H9 (cell line): ENCODE measurements around the gene TPRX1. TPM values are rescaled to one million over a fixed set of nuclear protein-coding genes. Genes with fewer than 3 reads are reported as not detected.
A peak's percentile ranks its signal among the peaks of the same experiment; 100 is the strongest.

Source experiments
- DNase-seq: peaks from one replicate; pipeline ENCODE4 v3.0.0-alpha.2; 2017
- H2AFZ ChIP-seq: one replicate; pipeline ENCODE4 v1.6.1; 2013; ENCODE audit warnings: mild to moderate bottlenecking, low read length, control low read depth, moderate library complexity
- H2AK5ac ChIP-seq: 2 replicates; pipeline ENCODE4 v1.6.1; 2013; ENCODE audit warnings: low read length, control low read depth, mixed read lengths; ENCODE audit not compliant: insufficient read length
- H2BK120ac ChIP-seq: one replicate; pipeline ENCODE4 v1.6.1; 2013; ENCODE audit warnings: low read depth, mild to moderate bottlenecking, low read length, control low read depth, inconsistent platforms; ENCODE audit not compliant: poor library complexity, severe bottlenecking
- H2BK12ac ChIP-seq: 2 replicates; pipeline ENCODE4 v1.6.1; 2013; ENCODE audit warnings: low read length, control low read depth, mixed read lengths, low read depth; ENCODE audit not compliant: insufficient read length
- H2BK15ac ChIP-seq: 2 replicates; pipeline ENCODE4 v1.6.1; 2013; ENCODE audit warnings: low read depth, low read length, control low read depth
- H2BK20ac ChIP-seq: one replicate; pipeline ENCODE4 v1.6.1; 2013; ENCODE audit warnings: low read depth, mild to moderate bottlenecking, low read length, control low read depth, inconsistent platforms; ENCODE audit not compliant: poor library complexity, severe bottlenecking
- H2BK5ac ChIP-seq: 2 replicates; pipeline ENCODE4 v1.6.1; 2013; ENCODE audit warnings: low read length, control low read depth, mixed read lengths; ENCODE audit not compliant: insufficient read length
- H3K14ac ChIP-seq: 2 replicates; pipeline ENCODE4 v1.6.1; 2013; ENCODE audit warnings: low read length, control low read depth; ENCODE audit not compliant: insufficient read depth
- H3K18ac ChIP-seq: 2 replicates; pipeline ENCODE4 v1.6.1; 2013; ENCODE audit warnings: low read depth, mild to moderate bottlenecking, mixed read lengths, low read length, control low read depth; ENCODE audit not compliant: insufficient read length
- H3K23ac ChIP-seq: 2 replicates; pipeline ENCODE4 v1.6.1; 2013; ENCODE audit warnings: low read length, control low read depth, mixed read lengths, low read depth; ENCODE audit not compliant: insufficient read length
- H3K23me2 ChIP-seq: 2 replicates; pipeline ENCODE4 v1.6.1; 2013; ENCODE audit warnings: low read depth, mild to moderate bottlenecking, mixed read lengths, low read length, control low read depth; ENCODE audit not compliant: insufficient read length, poor library complexity, severe bottlenecking
- H3K27ac ChIP-seq: 2 replicates; pipeline ENCODE4 v1.5.1; 2013; ENCODE audit warnings: low read length, control low read depth, mixed read lengths, low read depth; ENCODE audit not compliant: insufficient read length
- H3K27me3 ChIP-seq: 2 replicates; pipeline ENCODE4 v1.6.1; 2013; ENCODE audit warnings: low read length, control low read depth, inconsistent platforms; ENCODE audit not compliant: insufficient read depth
- H3K4ac ChIP-seq: 2 replicates; pipeline ENCODE4 v1.6.1; 2013; ENCODE audit warnings: low read depth, mild to moderate bottlenecking, control low read depth, inconsistent platforms, low read length, moderate library complexity
- H3K4me1 ChIP-seq: 2 replicates; pipeline ENCODE4 v1.6.1; 2013; ENCODE audit warnings: low read length, control low read depth, inconsistent platforms; ENCODE audit not compliant: insufficient read depth
- H3K4me2 ChIP-seq: 2 replicates; pipeline ENCODE4 v1.6.1; 2013; ENCODE audit warnings: low read length, control low read depth, mixed read lengths; ENCODE audit not compliant: insufficient read length, insufficient read depth
- H3K56ac ChIP-seq: 2 replicates; pipeline ENCODE4 v1.6.1; 2013; ENCODE audit warnings: low read depth, mild to moderate bottlenecking, mixed read lengths, low read length, control low read depth; ENCODE audit not compliant: insufficient read length
- H3K79me1 ChIP-seq: 2 replicates; pipeline ENCODE4 v1.6.1; 2013; ENCODE audit warnings: low read depth, mild to moderate bottlenecking, moderate library complexity, low read length, control low read depth, inconsistent platforms; ENCODE audit not compliant: insufficient read depth, poor library complexity, severe bottlenecking
- H3K79me2 ChIP-seq: 2 replicates; pipeline ENCODE4 v1.6.1; 2013; ENCODE audit warnings: low read length, control low read depth, inconsistent platforms; ENCODE audit not compliant: insufficient read depth
- H3K9ac ChIP-seq: 2 replicates; pipeline ENCODE4 v1.6.1; 2013; ENCODE audit warnings: low read length, control low read depth, mixed read lengths; ENCODE audit not compliant: insufficient read length; ENCODE audit errors: extremely low read depth
- H3K9me3 ChIP-seq: one replicate; pipeline ENCODE4 v1.6.1; 2013; ENCODE audit warnings: low read depth, low read length, inconsistent platforms; ENCODE audit not compliant: control insufficient read depth
- H3T11ph ChIP-seq: one replicate; pipeline ENCODE4 v1.6.1; 2013; ENCODE audit warnings: mild to moderate bottlenecking, low read length, control low read depth, inconsistent platforms
- H4K20me1 ChIP-seq: one replicate; pipeline ENCODE4 v1.6.1; 2013; ENCODE audit not compliant: control insufficient read depth, insufficient read length, insufficient read depth
- H4K5ac ChIP-seq: 2 replicates; pipeline ENCODE4 v1.6.1; 2013; ENCODE audit warnings: low read depth, mild to moderate bottlenecking, mixed read lengths, low read length, control low read depth; ENCODE audit not compliant: insufficient read length
- H4K8ac ChIP-seq: replicated peaks from 2 replicates; pipeline ENCODE4 v1.6.1; 2013; ENCODE audit warnings: low read length, control low read depth, mixed read lengths, low read depth; ENCODE audit not compliant: insufficient read length
- H4K91ac ChIP-seq: 2 replicates; pipeline ENCODE4 v1.6.1; 2013; ENCODE audit warnings: low read depth, mild to moderate bottlenecking, moderate library complexity, mixed read lengths, low read length, control low read depth; ENCODE audit not compliant: insufficient read length
- H3K27ac Mint-ChIP-seq, 3 experiments: 2 replicates in 2 of 3; 3 replicates in 1 of 3; pipeline ENCODE4 v1.8.0; 2020 to 2021; ENCODE audit warnings: mixed read lengths in 3 of 3, mild to moderate bottlenecking in 1 of 3, moderate library complexity in 1 of 3
- H3K27me3 Mint-ChIP-seq: 2 replicates; pipeline ENCODE4 v1.8.0; 2021; ENCODE audit warnings: low read depth, mild to moderate bottlenecking, moderate library complexity, mixed read lengths
- H3K36me3 Mint-ChIP-seq, 3 experiments: 2 replicates in 2 of 3; 3 replicates in 1 of 3; pipeline ENCODE4 v1.8.0; 2020 to 2021; ENCODE audit warnings: low read depth in 3 of 3, mixed read lengths in 3 of 3; ENCODE audit not compliant: insufficient read depth in 1 of 3
- H3K4me1 Mint-ChIP-seq, 2 experiments: 2 replicates each; pipeline ENCODE4 v1.8.0; 2020; ENCODE audit warnings: mixed read lengths in 2 of 2
- H3K4me3 Mint-ChIP-seq, 2 experiments: 2 replicates in 1 of 2; 3 replicates in 1 of 2; pipeline ENCODE4 v1.8.0; 2020 to 2021; ENCODE audit warnings: mild to moderate bottlenecking in 2 of 2, mixed read lengths in 2 of 2, moderate library complexity in 1 of 2
- H3K9me3 Mint-ChIP-seq, 2 experiments: 2 replicates in 1 of 2; 3 replicates in 1 of 2; pipeline ENCODE4 v1.8.0; 2020; ENCODE audit warnings: mild to moderate bottlenecking in 2 of 2, mixed read lengths in 2 of 2, moderate library complexity in 1 of 2
- WGBS: extraction: QIAGEN DNeasy Blood & Tissue Kit; methylation state at CpG from one replicate; pipeline ENCODE4 v1.1.7; 2013; ENCODE audit warnings: missing lambda C conversion rate, low lambda C conversion rate, mixed read lengths; ENCODE audit not compliant: insufficient read length; ENCODE audit errors: extremely low coverage; 5-methylcytosine and 5-hydroxymethylcytosine counted together
- total RNA-seq: library from RNA; stranded (reverse); gene quantifications from 2 replicates; pipeline ENCODE4 v1.2.1, GENCODE V29; 2021
- TF ChIP-seq, protein P1 (sequence below): fragments of 200-600 bp; sonication (generic); conservative IDR thresholded peaks from 3 replicates; pipeline ENCODE4 v1.8.0; 2021; ENCODE audit warnings: antibody characterized with exemption, mild to moderate bottlenecking

The TPRX1 gene
- total RNA-seq, 1 experiment from 2014 or later, result not detected

DNA sequence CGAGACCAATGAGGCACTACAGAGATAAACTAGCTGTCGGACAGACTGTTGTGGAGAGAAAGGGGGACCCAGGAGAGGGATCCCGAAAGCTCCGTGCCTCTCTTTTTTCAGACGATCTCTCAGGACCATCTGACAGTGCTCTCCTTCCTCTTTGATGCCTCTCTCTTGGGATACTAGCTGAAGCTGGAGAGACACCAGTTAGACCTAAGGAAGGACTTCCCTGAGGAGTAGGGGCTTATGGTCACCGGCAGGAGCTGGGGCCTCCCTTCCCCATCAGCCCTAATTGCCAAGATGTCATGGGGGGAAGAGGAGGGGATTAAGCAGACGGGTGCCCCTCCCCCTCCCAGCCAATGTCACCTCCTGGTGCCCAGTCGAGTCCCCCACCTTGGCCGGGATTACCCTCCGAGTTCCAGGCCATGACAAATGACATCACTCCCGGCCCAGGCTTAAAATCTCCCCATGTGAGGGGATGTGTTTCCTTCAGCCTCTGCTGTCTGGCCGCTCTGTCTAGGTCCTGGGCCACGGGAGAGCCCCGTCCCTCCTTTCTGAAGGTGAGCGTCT lies 17.2 kb upstream of the TPRX1 start, which contains the start of gene CRX:
Gene CRX, plus strand, starts transcription at position 478 of the 561 bp plus-strand sequence. CDS start 12,507 bp downstream, outside the sequence.
- DNase-seq, result no peak
- H3K9ac ChIP-seq, result no peak within 1 kb of the TSS

More for the DNA sequence above, 17.2 kb upstream of the TPRX1 start, which contains the start of gene CRX:
- Histone ChIP-seq H3K14ac (no peak within 1 kb of the TSS; the same call in 1 of the 2 replicates), H2BK120ac (no peak within 1 kb of the TSS), H2BK15ac (no peak within 1 kb of the TSS), H3K56ac (no peak within 1 kb of the TSS), H3K9me3 (no peaks in the 10 kb centered on the region), H2AK5ac (no peak within 1 kb of the TSS), H3K79me2 (no peaks in the 10 kb centered on the region), H4K5ac (no peak within 1 kb of the TSS), H2AFZ (no peak within 1 kb of the TSS), H3K27ac (no peak within 1 kb of the TSS), H3K4me1 (no peaks in the 10 kb centered on the region), H3K79me1 (no peaks in the 10 kb centered on the region), H4K20me1 (no peaks in the 10 kb centered on the region), H3K27me3 (no peaks in the 10 kb centered on the region), H2BK20ac (no peak within 1 kb of the TSS), H3T11ph (no peak within 1 kb of the TSS), H3K23ac (no peak within 1 kb of the TSS), H3K4ac (no peak within 1 kb of the TSS), H3K18ac (no peak within 1 kb of the TSS), H3K23me2 (no peaks in the 10 kb centered on the region), H4K91ac (no peak within 1 kb of the TSS), H2BK5ac (no peak within 1 kb of the TSS), H2BK12ac (no peak within 1 kb of the TSS), H3K4me2 (no peak within 1 kb of the TSS), H4K8ac (no peak within 1 kb of the TSS)
- peaks cover 8% of the 10 kb centered on the region for H3K27me3 Mint-ChIP-seq
- H3K4me3 Mint-ChIP-seq, result peak within 1 kb of the TSS in 1 of 2 experiments; percentile 66; a peak in 2 of 5 replicates
- H3K27ac Mint-ChIP-seq, result peak within 1 kb of the TSS in 2 of 3 experiments; percentile 52 to 95; a peak in 5 of 7 replicates
- no CpG with 5 or more reads among the region's 15 CpGs for WGBS
- peaks cover 4% of the 10 kb centered on the region in 2 experiments; a peak in 3 of 5 replicates for H3K9me3 Mint-ChIP-seq
- H3K4me1 Mint-ChIP-seq, result peaks cover 40 to 46% of the 10 kb centered on the region in 2 experiments
- TF ChIP-seq, protein P1, sequence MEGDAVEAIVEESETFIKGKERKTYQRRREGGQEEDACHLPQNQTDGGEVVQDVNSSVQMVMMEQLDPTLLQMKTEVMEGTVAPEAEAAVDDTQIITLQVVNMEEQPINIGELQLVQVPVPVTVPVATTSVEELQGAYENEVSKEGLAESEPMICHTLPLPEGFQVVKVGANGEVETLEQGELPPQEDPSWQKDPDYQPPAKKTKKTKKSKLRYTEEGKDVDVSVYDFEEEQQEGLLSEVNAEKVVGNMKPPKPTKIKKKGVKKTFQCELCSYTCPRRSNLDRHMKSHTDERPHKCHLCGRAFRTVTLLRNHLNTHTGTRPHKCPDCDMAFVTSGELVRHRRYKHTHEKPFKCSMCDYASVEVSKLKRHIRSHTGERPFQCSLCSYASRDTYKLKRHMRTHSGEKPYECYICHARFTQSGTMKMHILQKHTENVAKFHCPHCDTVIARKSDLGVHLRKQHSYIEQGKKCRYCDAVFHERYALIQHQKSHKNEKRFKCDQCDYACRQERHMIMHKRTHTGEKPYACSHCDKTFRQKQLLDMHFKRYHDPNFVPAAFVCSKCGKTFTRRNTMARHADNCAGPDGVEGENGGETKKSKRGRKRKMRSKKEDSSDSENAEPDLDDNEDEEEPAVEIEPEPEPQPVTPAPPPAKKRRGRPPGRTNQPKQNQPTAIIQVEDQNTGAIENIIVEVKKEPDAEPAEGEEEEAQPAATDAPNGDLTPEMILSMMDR, result no peak
- H3K36me3 Mint-ChIP-seq, result peaks cover 0 to 6% (median 0%) of the 10 kb centered on the region in 3 experiments; a peak in 1 of 7 replicates
